H9 (cell line): ENCODE results near the gene ARVCF. TPM values are rescaled to one million over a fixed set of nuclear protein-coding genes. Genes with fewer than 3 reads are reported as not detected.

Experiments used
- DNase-seq: peaks from one replicate; pipeline ENCODE4 v3.0.0-alpha.2; 2017
- H2AFZ ChIP-seq: one replicate; pipeline ENCODE4 v1.6.1; 2013; ENCODE audit warnings: mild to moderate bottlenecking, low read length, control low read depth, moderate library complexity
- H2AK5ac ChIP-seq: 2 replicates; pipeline ENCODE4 v1.6.1; 2013; ENCODE audit warnings: low read length, control low read depth, mixed read lengths; ENCODE audit not compliant: insufficient read length
- H2BK120ac ChIP-seq: one replicate; pipeline ENCODE4 v1.6.1; 2013; ENCODE audit warnings: low read depth, mild to moderate bottlenecking, low read length, control low read depth, inconsistent platforms; ENCODE audit not compliant: poor library complexity, severe bottlenecking
- H2BK12ac ChIP-seq: 2 replicates; pipeline ENCODE4 v1.6.1; 2013; ENCODE audit warnings: low read length, control low read depth, mixed read lengths, low read depth; ENCODE audit not compliant: insufficient read length
- H2BK15ac ChIP-seq: 2 replicates; pipeline ENCODE4 v1.6.1; 2013; ENCODE audit warnings: low read depth, low read length, control low read depth
- H2BK20ac ChIP-seq: one replicate; pipeline ENCODE4 v1.6.1; 2013; ENCODE audit warnings: low read depth, mild to moderate bottlenecking, low read length, control low read depth, inconsistent platforms; ENCODE audit not compliant: poor library complexity, severe bottlenecking
- H2BK5ac ChIP-seq: 2 replicates; pipeline ENCODE4 v1.6.1; 2013; ENCODE audit warnings: low read length, control low read depth, mixed read lengths; ENCODE audit not compliant: insufficient read length
- H3K14ac ChIP-seq: 2 replicates; pipeline ENCODE4 v1.6.1; 2013; ENCODE audit warnings: low read length, control low read depth; ENCODE audit not compliant: insufficient read depth
- H3K18ac ChIP-seq: 2 replicates; pipeline ENCODE4 v1.6.1; 2013; ENCODE audit warnings: low read depth, mild to moderate bottlenecking, mixed read lengths, low read length, control low read depth; ENCODE audit not compliant: insufficient read length
- H3K23ac ChIP-seq: 2 replicates; pipeline ENCODE4 v1.6.1; 2013; ENCODE audit warnings: low read length, control low read depth, mixed read lengths, low read depth; ENCODE audit not compliant: insufficient read length
- H3K23me2 ChIP-seq: 2 replicates; pipeline ENCODE4 v1.6.1; 2013; ENCODE audit warnings: low read depth, mild to moderate bottlenecking, mixed read lengths, low read length, control low read depth; ENCODE audit not compliant: insufficient read length, poor library complexity, severe bottlenecking
- H3K27ac ChIP-seq: 2 replicates; pipeline ENCODE4 v1.5.1; 2013; ENCODE audit warnings: low read length, control low read depth, mixed read lengths, low read depth; ENCODE audit not compliant: insufficient read length
- H3K27me3 ChIP-seq: 2 replicates; pipeline ENCODE4 v1.6.1; 2013; ENCODE audit warnings: low read length, control low read depth, inconsistent platforms; ENCODE audit not compliant: insufficient read depth
- H3K4ac ChIP-seq: 2 replicates; pipeline ENCODE4 v1.6.1; 2013; ENCODE audit warnings: low read depth, mild to moderate bottlenecking, control low read depth, inconsistent platforms, low read length, moderate library complexity
- H3K4me1 ChIP-seq: 2 replicates; pipeline ENCODE4 v1.6.1; 2013; ENCODE audit warnings: low read length, control low read depth, inconsistent platforms; ENCODE audit not compliant: insufficient read depth
- H3K4me2 ChIP-seq: 2 replicates; pipeline ENCODE4 v1.6.1; 2013; ENCODE audit warnings: low read length, control low read depth, mixed read lengths; ENCODE audit not compliant: insufficient read length, insufficient read depth
- H3K56ac ChIP-seq: 2 replicates; pipeline ENCODE4 v1.6.1; 2013; ENCODE audit warnings: low read depth, mild to moderate bottlenecking, mixed read lengths, low read length, control low read depth; ENCODE audit not compliant: insufficient read length
- H3K79me1 ChIP-seq: 2 replicates; pipeline ENCODE4 v1.6.1; 2013; ENCODE audit warnings: low read depth, mild to moderate bottlenecking, moderate library complexity, low read length, control low read depth, inconsistent platforms; ENCODE audit not compliant: insufficient read depth, poor library complexity, severe bottlenecking
- H3K79me2 ChIP-seq: 2 replicates; pipeline ENCODE4 v1.6.1; 2013; ENCODE audit warnings: low read length, control low read depth, inconsistent platforms; ENCODE audit not compliant: insufficient read depth
- H3K9ac ChIP-seq: 2 replicates; pipeline ENCODE4 v1.6.1; 2013; ENCODE audit warnings: low read length, control low read depth, mixed read lengths; ENCODE audit not compliant: insufficient read length; ENCODE audit errors: extremely low read depth
- H3K9me3 ChIP-seq: one replicate; pipeline ENCODE4 v1.6.1; 2013; ENCODE audit warnings: low read depth, low read length, inconsistent platforms; ENCODE audit not compliant: control insufficient read depth
- H3T11ph ChIP-seq: one replicate; pipeline ENCODE4 v1.6.1; 2013; ENCODE audit warnings: mild to moderate bottlenecking, low read length, control low read depth, inconsistent platforms
- H4K20me1 ChIP-seq: one replicate; pipeline ENCODE4 v1.6.1; 2013; ENCODE audit not compliant: control insufficient read depth, insufficient read length, insufficient read depth
- H4K5ac ChIP-seq: 2 replicates; pipeline ENCODE4 v1.6.1; 2013; ENCODE audit warnings: low read depth, mild to moderate bottlenecking, mixed read lengths, low read length, control low read depth; ENCODE audit not compliant: insufficient read length
- H4K8ac ChIP-seq: replicated peaks from 2 replicates; pipeline ENCODE4 v1.6.1; 2013; ENCODE audit warnings: low read length, control low read depth, mixed read lengths, low read depth; ENCODE audit not compliant: insufficient read length
- H4K91ac ChIP-seq: 2 replicates; pipeline ENCODE4 v1.6.1; 2013; ENCODE audit warnings: low read depth, mild to moderate bottlenecking, moderate library complexity, mixed read lengths, low read length, control low read depth; ENCODE audit not compliant: insufficient read length
- H3K27ac Mint-ChIP-seq, 3 experiments: 2 replicates in 2 of 3; 3 replicates in 1 of 3; pipeline ENCODE4 v1.8.0; 2020 to 2021; ENCODE audit warnings: mixed read lengths in 3 of 3, mild to moderate bottlenecking in 1 of 3, moderate library complexity in 1 of 3
- H3K27me3 Mint-ChIP-seq: 2 replicates; pipeline ENCODE4 v1.8.0; 2021; ENCODE audit warnings: low read depth, mild to moderate bottlenecking, moderate library complexity, mixed read lengths
- H3K36me3 Mint-ChIP-seq, 3 experiments: 2 replicates in 2 of 3; 3 replicates in 1 of 3; pipeline ENCODE4 v1.8.0; 2020 to 2021; ENCODE audit warnings: low read depth in 3 of 3, mixed read lengths in 3 of 3; ENCODE audit not compliant: insufficient read depth in 1 of 3
- H3K4me1 Mint-ChIP-seq, 2 experiments: 2 replicates each; pipeline ENCODE4 v1.8.0; 2020; ENCODE audit warnings: mixed read lengths in 2 of 2
- H3K4me3 Mint-ChIP-seq, 2 experiments: 2 replicates in 1 of 2; 3 replicates in 1 of 2; pipeline ENCODE4 v1.8.0; 2020 to 2021; ENCODE audit warnings: mild to moderate bottlenecking in 2 of 2, mixed read lengths in 2 of 2, moderate library complexity in 1 of 2
- H3K9me3 Mint-ChIP-seq, 2 experiments: 2 replicates in 1 of 2; 3 replicates in 1 of 2; pipeline ENCODE4 v1.8.0; 2020; ENCODE audit warnings: mild to moderate bottlenecking in 2 of 2, mixed read lengths in 2 of 2, moderate library complexity in 1 of 2
- WGBS: extraction: QIAGEN DNeasy Blood & Tissue Kit; methylation state at CpG from one replicate; pipeline ENCODE4 v1.1.7; 2013; ENCODE audit warnings: missing lambda C conversion rate, low lambda C conversion rate, mixed read lengths; ENCODE audit not compliant: insufficient read length; ENCODE audit errors: extremely low coverage; 5-methylcytosine and 5-hydroxymethylcytosine counted together
- total RNA-seq: library from RNA; stranded (reverse); gene quantifications from 2 replicates; pipeline ENCODE4 v1.2.1, GENCODE V29; 2021
- TF ChIP-seq, protein P1 (sequence below): fragments of 200-600 bp; sonication (generic); conservative IDR thresholded peaks from 3 replicates; pipeline ENCODE4 v1.8.0; 2021; ENCODE audit warnings: antibody characterized with exemption, mild to moderate bottlenecking

The ARVCF gene
- total RNA-seq, 1 experiment from 2014 or later: 40.7 TPM

GRCh38 chr22:20009582-20010306 is 6.9 kb downstream of the ARVCF start:
- no peaks in the 10 kb centered on the region for H3K4me1 ChIP-seq
- H3K27me3 ChIP-seq: no peaks in the 10 kb centered on the region
- no peak for DNase-seq
- no peak overlapping the region for H2AFZ ChIP-seq
- peaks cover 3 to 7% of the 10 kb centered on the region in 2 experiments; a peak in 3 of 5 replicates for H3K9me3 Mint-ChIP-seq
- H3K79me2 ChIP-seq: no peaks in the 10 kb centered on the region
- H3K9me3 ChIP-seq: no peaks in the 10 kb centered on the region
- H3K14ac ChIP-seq: no peak overlapping the region
- H2BK12ac ChIP-seq: no peak overlapping the region
- no peak overlapping the region for H3K4me2 ChIP-seq
- no peak overlapping the region for H4K8ac ChIP-seq
- no peak overlapping the region for H4K5ac ChIP-seq
- H2BK15ac ChIP-seq: no peak overlapping the region
- H3K4ac ChIP-seq: no peak overlapping the region
- no peak overlapping the region for H2BK5ac ChIP-seq
- no peaks in the 10 kb centered on the region for H4K20me1 ChIP-seq
- no CpG with 5 or more reads among the region's 8 CpGs for WGBS
- no peaks in the 10 kb centered on the region for H3K23me2 ChIP-seq
- H3K9ac ChIP-seq: no peak overlapping the region
- H3K4me3 Mint-ChIP-seq: no peak overlapping the region
- H4K91ac ChIP-seq: no peak overlapping the region
- no peak overlapping the region for H3T11ph ChIP-seq
- H3K23ac ChIP-seq: no peak overlapping the region
- no peak overlapping the region for H3K18ac ChIP-seq
- TF ChIP-seq, protein P1, sequence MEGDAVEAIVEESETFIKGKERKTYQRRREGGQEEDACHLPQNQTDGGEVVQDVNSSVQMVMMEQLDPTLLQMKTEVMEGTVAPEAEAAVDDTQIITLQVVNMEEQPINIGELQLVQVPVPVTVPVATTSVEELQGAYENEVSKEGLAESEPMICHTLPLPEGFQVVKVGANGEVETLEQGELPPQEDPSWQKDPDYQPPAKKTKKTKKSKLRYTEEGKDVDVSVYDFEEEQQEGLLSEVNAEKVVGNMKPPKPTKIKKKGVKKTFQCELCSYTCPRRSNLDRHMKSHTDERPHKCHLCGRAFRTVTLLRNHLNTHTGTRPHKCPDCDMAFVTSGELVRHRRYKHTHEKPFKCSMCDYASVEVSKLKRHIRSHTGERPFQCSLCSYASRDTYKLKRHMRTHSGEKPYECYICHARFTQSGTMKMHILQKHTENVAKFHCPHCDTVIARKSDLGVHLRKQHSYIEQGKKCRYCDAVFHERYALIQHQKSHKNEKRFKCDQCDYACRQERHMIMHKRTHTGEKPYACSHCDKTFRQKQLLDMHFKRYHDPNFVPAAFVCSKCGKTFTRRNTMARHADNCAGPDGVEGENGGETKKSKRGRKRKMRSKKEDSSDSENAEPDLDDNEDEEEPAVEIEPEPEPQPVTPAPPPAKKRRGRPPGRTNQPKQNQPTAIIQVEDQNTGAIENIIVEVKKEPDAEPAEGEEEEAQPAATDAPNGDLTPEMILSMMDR: no peak
- peaks cover 0 to 5% (median 4%) of the 10 kb centered on the region in 3 experiments; a peak in 4 of 7 replicates for H3K36me3 Mint-ChIP-seq
- H3K27ac ChIP-seq: no peak overlapping the region
- no peak overlapping the region for H3K27ac Mint-ChIP-seq
- H2BK120ac ChIP-seq: no peak overlapping the region
- H3K27me3 Mint-ChIP-seq: peaks cover 5% of the 10 kb centered on the region
- no peaks in the 10 kb centered on the region for H3K79me1 ChIP-seq
- H3K4me1 Mint-ChIP-seq: peaks cover 5 to 8% of the 10 kb centered on the region in 2 experiments
- H2AK5ac ChIP-seq: no peak overlapping the region
- H2BK20ac ChIP-seq: no peak overlapping the region
- H3K56ac ChIP-seq: no peak overlapping the region
